ENCODE results near the gene NANS. TPM values are rescaled to one million over a fixed set of nuclear protein-coding genes. Genes with fewer than 3 reads are reported as not detected.

Gene NANS
- total RNA-seq, 2 experiments from 2014 or later, result 56.9 to 63.7 TPM

DNA sequence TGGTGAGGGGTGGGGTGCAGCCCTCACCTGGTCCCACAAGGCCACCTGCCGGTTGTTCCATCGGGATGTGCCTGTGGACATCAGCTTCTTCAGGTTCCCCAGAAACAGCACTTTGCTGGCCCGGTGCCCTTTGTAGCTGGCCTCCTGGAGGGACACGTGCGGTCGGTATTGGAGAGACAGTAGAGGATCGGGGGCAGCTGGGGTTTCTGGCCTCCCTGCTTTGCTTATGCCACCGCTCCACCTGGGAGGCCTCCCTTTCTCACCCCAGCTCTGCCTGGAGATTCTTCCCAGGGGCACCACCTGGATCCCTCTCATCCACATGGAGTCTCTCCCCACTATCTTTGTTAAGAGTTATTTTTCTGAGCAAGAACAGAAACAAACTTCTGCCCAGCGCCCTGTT lies 75.6 kb downstream of the NANS start:
- POLR2A ChIA-PET, result interaction anchor here (1.5 to 3.4 kb wide), 2 partner anchors 11 to 37 kb away, joined by 3 to 11 read pairs; no protein-coding TSS in a partner anchor
- intact Hi-C loops (cut with micrococcal nuclease; ENCODE audit: unreplicated experiment), result loop anchor here (5.0 kb wide), 1 partner anchor 60 kb away; no protein-coding TSS in a partner anchor
- Histone ChIP-seq H2AFZ (ENCODE audit: low read length) (no peak overlapping the region), H3K4me2 (ENCODE audit: low read length) (no peak overlapping the region), H3K9me2 (ENCODE audit: insufficient read depth, low read length) (no peaks in the 10 kb centered on the region), H4K20me1 (ENCODE audit: insufficient read depth, low read length) (no peaks in the 10 kb centered on the region), H3K4me1 (ENCODE audit: insufficient read depth, low read length, poor library complexity, severe bottlenecking) (peaks cover 23% of the 10 kb centered on the region), H3K36me3 (ENCODE audit: insufficient read depth, low read length) (no peaks in the 10 kb centered on the region), H3K9me3 (ENCODE audit: low read length) (no peaks in the 10 kb centered on the region), H3K79me2 (ENCODE audit: insufficient read depth, low read depth, low read length) (no peaks in the 10 kb centered on the region), H3K27ac (ENCODE audit: low read depth, low read length, poor library complexity, severe bottlenecking) (no peak overlapping the region), H3K4me3 (ENCODE audit: low read depth, low read length, poor library complexity, severe bottlenecking) (no peak overlapping the region)
- no peak for DNase-seq (ENCODE audit: low spot score)
- TF ChIP-seq, protein P1, sequence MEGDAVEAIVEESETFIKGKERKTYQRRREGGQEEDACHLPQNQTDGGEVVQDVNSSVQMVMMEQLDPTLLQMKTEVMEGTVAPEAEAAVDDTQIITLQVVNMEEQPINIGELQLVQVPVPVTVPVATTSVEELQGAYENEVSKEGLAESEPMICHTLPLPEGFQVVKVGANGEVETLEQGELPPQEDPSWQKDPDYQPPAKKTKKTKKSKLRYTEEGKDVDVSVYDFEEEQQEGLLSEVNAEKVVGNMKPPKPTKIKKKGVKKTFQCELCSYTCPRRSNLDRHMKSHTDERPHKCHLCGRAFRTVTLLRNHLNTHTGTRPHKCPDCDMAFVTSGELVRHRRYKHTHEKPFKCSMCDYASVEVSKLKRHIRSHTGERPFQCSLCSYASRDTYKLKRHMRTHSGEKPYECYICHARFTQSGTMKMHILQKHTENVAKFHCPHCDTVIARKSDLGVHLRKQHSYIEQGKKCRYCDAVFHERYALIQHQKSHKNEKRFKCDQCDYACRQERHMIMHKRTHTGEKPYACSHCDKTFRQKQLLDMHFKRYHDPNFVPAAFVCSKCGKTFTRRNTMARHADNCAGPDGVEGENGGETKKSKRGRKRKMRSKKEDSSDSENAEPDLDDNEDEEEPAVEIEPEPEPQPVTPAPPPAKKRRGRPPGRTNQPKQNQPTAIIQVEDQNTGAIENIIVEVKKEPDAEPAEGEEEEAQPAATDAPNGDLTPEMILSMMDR (conservative IDR thresholded peaks at IDR 0.05; ENCODE audit: low read length), result no peak
- TF ChIP-seq EZH2phosphoT487 (IDR thresholded peaks at IDR 0.05; ENCODE audit: borderline replicate concordance, low read depth, low read length), result no peak
- CTCF ChIA-PET (ENCODE audit: unreplicated experiment), result no interaction called here
- no TSS peak for BruUV-seq (replicated peaks)

Small RNAs within 50 kb of the gene (small RNA-seq; reads per million reads assigned to genes)
- gene RF00017, result not detected
- not detected for gene RNU6-918P

Other genes starting within 250 kb of the NANS start
- not detected in 2 replicates for gene FOXE1, start 203.5 kb upstream of the NANS start, total RNA-seq (2014; rRNA removed; shearing (Covaris generic))
- gene FOXE1, start 203.5 kb upstream of the NANS start, total RNA-seq (2022), result not detected in 2 replicates
- 17.6 and 34.7 TPM in 2 replicates for gene TRMO, start 134.2 kb upstream of the NANS start, total RNA-seq (2014; rRNA removed; shearing (Covaris generic))
- 9.3 and 10.9 TPM in 2 replicates for gene TRMO, start 134.2 kb upstream of the NANS start, total RNA-seq (2022)
- gene HEMGN, start 118.6 kb upstream of the NANS start, total RNA-seq (2014; rRNA removed; shearing (Covaris generic)), result 4.3 and 5.4 TPM in 2 replicates
- gene HEMGN, start 118.6 kb upstream of the NANS start, total RNA-seq (2022), result 3.3 and 3.8 TPM in 2 replicates
- 32.1 and 52.7 TPM in 2 replicates for gene ANP32B, start 73.4 kb upstream of the NANS start, total RNA-seq (2014; rRNA removed; shearing (Covaris generic))
- gene ANP32B, start 73.4 kb upstream of the NANS start, total RNA-seq (2022), result 389 and 454 TPM in 2 replicates
- 18.4 and 21.4 TPM in 2 replicates for gene TRIM14, start 62.5 kb downstream of the NANS start, total RNA-seq (2014; rRNA removed; shearing (Covaris generic))
- 26.0 and 31.2 TPM in 2 replicates for gene TRIM14, start 62.5 kb downstream of the NANS start, total RNA-seq (2022)
- 1.8 and 2.2 TPM in 2 replicates for gene CORO2A, start 135.9 kb downstream of the NANS start, total RNA-seq (2014; rRNA removed; shearing (Covaris generic))
- gene CORO2A, start 135.9 kb downstream of the NANS start, total RNA-seq (2022), result 3.2 and 3.9 TPM in 2 replicates
- 2.5 and 5.5 TPM in 2 replicates for gene TBC1D2, start 198.9 kb downstream of the NANS start, total RNA-seq (2014; rRNA removed; shearing (Covaris generic))
- 3.1 and 3.2 TPM in 2 replicates for gene TBC1D2, start 198.9 kb downstream of the NANS start, total RNA-seq (2022)